Tibial nerve (tissue), 4 donors: ENCODE results near the gene GRIN2C.

Experiments
- EP300 ChIP-seq, 2 donors: sonication (generic); formaldehyde crosslinking; IDR thresholded peaks; one replicate each; pipeline ENCODE4 v1.6.1; 2017; ENCODE audit warnings: antibody characterized with exemption in 2 of 2, mild to moderate bottlenecking in 1 of 2
- TF ChIP-seq, protein P1 (sequence below), 5 experiments: fragments of 200-600 bp in 3 of 5; fragments of 450-650 bp in 2 of 5; sonication (generic) in 3 of 5; IDR thresholded peaks; one replicate each; pipeline ENCODE4 v1.5.1; 2016 to 2019; ENCODE audit warnings: antibody characterized with exemption in 5 of 5, mild to moderate bottlenecking in 3 of 5, moderate library complexity in 2 of 5

- TF ChIP-seq, protein P1, sequence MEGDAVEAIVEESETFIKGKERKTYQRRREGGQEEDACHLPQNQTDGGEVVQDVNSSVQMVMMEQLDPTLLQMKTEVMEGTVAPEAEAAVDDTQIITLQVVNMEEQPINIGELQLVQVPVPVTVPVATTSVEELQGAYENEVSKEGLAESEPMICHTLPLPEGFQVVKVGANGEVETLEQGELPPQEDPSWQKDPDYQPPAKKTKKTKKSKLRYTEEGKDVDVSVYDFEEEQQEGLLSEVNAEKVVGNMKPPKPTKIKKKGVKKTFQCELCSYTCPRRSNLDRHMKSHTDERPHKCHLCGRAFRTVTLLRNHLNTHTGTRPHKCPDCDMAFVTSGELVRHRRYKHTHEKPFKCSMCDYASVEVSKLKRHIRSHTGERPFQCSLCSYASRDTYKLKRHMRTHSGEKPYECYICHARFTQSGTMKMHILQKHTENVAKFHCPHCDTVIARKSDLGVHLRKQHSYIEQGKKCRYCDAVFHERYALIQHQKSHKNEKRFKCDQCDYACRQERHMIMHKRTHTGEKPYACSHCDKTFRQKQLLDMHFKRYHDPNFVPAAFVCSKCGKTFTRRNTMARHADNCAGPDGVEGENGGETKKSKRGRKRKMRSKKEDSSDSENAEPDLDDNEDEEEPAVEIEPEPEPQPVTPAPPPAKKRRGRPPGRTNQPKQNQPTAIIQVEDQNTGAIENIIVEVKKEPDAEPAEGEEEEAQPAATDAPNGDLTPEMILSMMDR (IDR thresholded peaks at IDR 0.05), result no peak
- no peak for TF ChIP-seq EP300 (IDR thresholded peaks at IDR 0.05)
These were observed 64.2 kb downstream of the GRIN2C start for GRCh38 chr17:74795327-74796020.
